NOMO-1 treated with dmso at 0.1 percent for 144 hours (cell line): ENCODE results near the gene ACHE.
"Not testable (repeated sequence)": the region's sequence is repeated elsewhere in the genome, so short reads cannot be mapped to it uniquely, and the experiment has no call there.

ENCODE experiments used
- DNase-seq: peaks from one replicate; lab custom pipeline; 2025; ENCODE audit not compliant: unreplicated experiment; lab: John Stamatoyannopoulos, UW

The ACHE gene

DNA sequence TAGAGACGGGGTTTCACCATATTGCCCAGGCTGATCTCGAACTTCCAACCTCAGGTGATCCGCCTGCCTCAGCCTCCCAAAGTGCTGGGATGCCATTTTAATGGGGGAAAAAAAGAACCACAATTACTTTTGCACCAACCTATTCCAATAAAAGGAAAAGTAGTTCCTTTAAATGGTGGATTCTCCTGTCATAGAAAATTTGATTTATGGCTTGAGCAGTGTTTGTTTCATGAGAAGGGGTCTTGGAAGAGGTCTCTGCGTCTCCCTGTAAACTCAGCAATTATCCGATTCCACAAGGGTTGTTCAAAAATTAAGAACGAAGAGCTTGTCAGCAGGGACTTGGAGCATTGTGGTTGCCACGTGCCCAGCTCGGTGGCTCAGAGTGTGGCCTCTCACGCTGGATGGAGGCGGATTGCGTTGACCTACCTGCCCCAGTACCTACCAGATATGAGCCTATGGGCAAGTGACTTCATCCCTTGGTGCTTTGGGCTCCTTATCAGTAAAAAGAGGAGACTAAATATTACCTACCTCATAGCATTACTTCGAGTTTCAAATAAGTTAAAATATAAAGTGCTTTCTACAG is 31.3 kb downstream of the ACHE start:
- no peak for DNase-seq

GRCh38 chr7:100863406-100863950 is 32.2 kb downstream of the ACHE start:
- DNase-seq: no peak

- no peak for DNase-seq
These were observed 34.1 kb downstream of the ACHE start for GRCh38 chr7:100861616-100861985.

GRCh38 chr7:100860702-100861615 is 34.7 kb downstream of the ACHE start:
- no peak for DNase-seq

- no peak for DNase-seq
These were observed 35.8 kb downstream of the ACHE start for GRCh38 chr7:100859856-100860255.

DNA sequence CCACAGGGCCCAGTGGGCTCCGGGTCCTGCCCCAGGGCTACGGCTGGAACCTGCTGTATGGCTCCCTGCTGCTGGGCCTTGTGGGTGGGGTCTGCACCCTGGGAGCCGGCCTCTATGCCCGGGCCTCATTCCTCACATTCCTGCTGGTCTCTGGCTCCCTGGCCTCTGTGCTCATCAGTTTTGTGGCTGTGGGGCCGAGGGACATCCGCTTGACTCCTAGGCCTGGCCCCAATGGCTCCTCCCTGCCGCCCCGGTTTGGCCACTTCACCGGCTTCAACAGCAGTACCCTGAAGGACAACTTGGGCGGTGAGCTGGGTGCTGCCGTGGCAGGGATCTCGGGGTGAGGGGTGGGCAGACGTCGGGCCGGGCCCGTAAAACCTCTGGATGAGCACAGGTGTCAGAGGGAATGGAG is 38.8 kb downstream of the ACHE start:
- no peak for DNase-seq

GRCh38 chr7:100855515-100855914 is 40.2 kb downstream of the ACHE start:
- no peak for DNase-seq

GRCh38 chr7:100854899-100855298 is 40.8 kb downstream of the ACHE start:
- DNase-seq: not testable (repeated sequence)

DNA sequence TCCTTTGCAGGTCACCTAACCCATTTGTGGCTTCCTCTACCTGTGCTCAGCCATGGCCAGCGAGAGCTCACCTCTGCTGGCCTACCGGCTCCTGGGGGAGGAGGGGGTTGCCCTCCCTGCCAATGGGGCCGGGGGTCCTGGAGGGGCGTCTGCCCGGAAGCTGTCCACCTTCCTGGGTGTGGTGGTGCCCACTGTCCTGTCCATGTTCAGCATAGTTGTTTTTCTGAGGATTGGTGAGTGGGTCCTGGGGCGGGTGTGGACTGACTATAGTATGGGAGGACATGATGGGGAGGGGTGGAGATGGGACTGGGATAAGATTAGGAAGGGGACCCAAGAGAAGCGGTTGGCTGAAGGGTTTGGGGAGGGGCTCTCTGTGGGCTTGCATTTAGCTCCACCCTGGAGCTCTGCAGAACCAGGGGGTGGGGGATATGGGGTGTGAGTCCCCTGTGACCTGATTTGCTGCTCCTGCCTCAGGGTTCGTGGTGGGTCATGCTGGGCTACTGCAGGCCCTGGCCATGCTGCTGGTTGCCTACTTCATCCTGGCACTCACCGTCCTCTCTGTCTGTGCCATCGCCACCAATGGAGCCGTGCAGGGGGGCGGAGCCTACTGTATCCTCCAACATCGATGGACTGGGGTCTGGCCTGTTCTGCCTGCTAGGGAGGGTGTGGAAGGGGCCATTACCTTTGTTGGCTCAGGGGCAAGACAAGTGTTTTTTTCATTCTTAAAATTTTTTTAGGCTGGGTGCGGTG is 41.4 kb downstream of the ACHE start:
- DNase-seq: no peak

DNA sequence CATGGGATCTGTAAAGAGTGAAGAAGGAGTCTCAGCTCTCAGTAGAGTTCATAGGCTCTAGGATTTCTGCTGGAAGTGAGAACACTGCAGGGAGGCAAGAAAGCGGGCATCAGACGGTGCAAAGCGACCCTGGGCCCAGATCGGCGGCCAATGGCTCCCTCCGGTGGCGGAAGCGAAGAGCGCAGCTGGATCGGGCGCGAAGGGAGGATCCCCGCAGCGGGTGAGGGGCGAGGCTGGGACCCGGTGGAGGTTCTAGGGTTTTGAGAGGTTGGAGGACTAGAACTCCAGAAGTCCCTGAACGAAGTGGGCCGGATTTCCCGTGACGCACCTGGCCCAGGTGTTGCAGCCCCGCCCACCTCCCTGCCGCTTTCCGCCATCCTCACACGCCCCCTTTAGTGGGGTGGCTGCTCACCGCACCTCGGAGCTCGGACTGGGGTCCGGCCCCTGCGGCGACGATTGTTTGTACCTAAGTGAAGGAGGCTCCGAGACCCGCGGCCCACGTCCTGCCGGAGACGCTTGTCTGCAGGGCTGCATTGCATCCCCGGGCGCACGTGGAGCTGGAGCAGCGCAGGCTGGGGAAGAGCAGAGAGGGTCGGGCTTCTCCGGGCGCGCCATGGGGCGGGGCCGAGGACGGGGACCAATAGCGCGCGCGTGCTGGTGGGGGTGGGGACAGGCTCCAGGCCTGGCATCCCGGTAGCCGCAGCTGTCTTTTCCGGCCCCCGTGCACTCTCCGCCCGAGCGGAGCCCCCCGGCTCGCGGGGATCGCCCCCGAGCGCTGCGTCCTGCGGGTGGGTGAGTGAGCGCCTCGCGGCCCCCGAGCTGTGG is 43.4 kb downstream of the ACHE start, which contains the start of gene SLC12A9:
TSS of gene SLC12A9 (plus strand) at position 666 of the 825 bp plus-strand sequence. CDS start 1,485 bp downstream, outside the sequence.
- DNase-seq: peak; percentile 95

GRCh38 chr7:100847360-100847759 is 48.3 kb downstream of the ACHE start:
- no peak for DNase-seq

DNA sequence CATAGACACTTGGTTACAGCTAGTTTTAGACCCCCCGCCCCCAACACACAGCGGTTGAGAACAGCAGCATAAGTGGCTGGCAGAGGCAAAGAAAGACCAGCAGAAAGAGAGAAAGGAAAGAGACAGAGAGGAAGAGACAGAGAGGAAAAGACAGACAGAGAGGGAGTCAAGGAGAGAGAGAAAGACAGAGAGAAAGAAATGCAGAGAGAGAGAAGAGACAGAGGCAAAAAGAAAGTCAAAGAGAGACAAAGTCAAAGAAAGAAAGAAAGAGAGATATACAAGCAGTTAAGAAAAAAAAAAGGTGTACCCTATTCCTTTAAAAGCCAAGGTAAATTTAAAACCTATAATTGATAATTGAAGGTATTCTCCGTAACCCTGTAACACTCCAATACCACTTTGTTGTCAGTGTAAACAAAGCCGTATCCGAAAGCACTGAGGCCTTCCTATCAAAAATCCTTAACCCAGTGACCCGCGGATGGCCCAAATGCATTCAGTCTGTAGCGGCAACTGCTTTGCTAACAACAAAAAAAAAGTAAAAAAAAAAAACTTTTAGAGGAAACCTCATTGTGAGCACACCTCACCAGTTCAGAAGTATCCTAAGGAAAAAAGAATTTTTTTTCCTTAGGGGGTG is 55.1 kb downstream of the ACHE start:
- DNase-seq: no peak
